ENCODE data around the gene C19orf73.
A peak's percentile ranks its signal among the peaks of the same experiment; 100 is the strongest.

C19orf73 gene

DNA sequence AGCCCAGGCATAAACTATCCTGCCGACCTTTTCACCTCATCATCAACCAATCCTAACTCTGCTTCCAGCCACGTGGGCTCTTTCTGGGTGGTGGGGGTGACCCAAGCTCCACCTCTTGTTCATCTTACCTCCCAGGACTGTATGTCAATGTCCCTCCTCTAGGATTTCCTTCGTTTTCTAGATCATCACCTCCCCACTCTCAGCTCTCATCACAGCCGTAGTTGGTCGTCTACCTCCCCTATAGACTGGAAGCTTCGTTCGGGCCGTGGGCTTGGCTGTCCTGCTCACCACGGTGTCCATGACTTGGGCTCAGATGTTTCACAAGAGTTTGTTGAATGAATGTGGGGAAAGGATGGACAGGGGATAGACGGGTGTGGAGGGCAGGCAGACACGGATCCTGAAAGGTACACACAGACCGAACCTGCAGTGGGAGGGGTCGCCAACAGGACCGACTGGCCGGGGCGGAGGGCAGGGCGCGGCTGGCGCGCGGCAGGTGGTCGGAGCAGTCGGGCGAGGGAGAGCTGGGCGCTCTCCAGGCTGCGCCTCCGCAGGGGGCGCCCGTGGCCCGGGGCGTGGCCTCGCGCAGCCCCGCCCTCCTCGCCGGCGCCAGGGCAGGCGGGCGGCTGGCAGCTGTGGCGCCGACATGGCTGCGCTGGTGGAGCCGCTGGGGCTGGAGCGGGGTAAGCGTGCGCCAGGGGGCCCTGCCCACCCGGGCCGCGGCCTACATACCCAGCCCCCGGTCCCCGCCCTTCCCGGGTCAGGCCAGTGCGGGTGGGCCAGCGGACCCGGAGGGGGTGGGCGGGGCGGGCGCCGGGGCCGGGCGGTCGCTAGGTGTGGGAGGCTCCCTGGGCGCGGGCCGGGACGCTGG is 4.9 kb downstream of the C19orf73 start, which contains the start of gene LIN7B:
TSS of gene LIN7B (plus strand) at position 609 of the 868 bp plus-strand sequence. CDS start at position 644, 35 bp downstream.
- TF ChIP-seq, protein P1, sequence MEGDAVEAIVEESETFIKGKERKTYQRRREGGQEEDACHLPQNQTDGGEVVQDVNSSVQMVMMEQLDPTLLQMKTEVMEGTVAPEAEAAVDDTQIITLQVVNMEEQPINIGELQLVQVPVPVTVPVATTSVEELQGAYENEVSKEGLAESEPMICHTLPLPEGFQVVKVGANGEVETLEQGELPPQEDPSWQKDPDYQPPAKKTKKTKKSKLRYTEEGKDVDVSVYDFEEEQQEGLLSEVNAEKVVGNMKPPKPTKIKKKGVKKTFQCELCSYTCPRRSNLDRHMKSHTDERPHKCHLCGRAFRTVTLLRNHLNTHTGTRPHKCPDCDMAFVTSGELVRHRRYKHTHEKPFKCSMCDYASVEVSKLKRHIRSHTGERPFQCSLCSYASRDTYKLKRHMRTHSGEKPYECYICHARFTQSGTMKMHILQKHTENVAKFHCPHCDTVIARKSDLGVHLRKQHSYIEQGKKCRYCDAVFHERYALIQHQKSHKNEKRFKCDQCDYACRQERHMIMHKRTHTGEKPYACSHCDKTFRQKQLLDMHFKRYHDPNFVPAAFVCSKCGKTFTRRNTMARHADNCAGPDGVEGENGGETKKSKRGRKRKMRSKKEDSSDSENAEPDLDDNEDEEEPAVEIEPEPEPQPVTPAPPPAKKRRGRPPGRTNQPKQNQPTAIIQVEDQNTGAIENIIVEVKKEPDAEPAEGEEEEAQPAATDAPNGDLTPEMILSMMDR (IDR thresholded peaks at IDR 0.05; ENCODE audit: borderline replicate concordance, control extremely low read depth, extremely low read depth, insufficient read depth, missing control alignments) = peak; percentile 68
- in situ Hi-C loops (cut with MboI; ENCODE audit: low sequenced_read_pairs, unreplicated experiment) = no loop called here
- DNase-seq (ENCODE audit: low spot score) = peak; percentile 96

- TF ChIP-seq, protein P1 (IDR thresholded peaks at IDR 0.05; ENCODE audit: borderline replicate concordance, control extremely low read depth, extremely low read depth, insufficient read depth, missing control alignments) = no peak
- in situ Hi-C loops (cut with MboI; ENCODE audit: low sequenced_read_pairs, unreplicated experiment) = no loop called here
- DNase-seq (ENCODE audit: low spot score) = no peak
Observed at GRCh38 chr19:49111218-49111998, 7.5 kb downstream of the C19orf73 start.

- in situ Hi-C loops (cut with MboI; ENCODE audit: low sequenced_read_pairs, unreplicated experiment) = no loop called here
- DNase-seq (ENCODE audit: low spot score) = no peak
- TF ChIP-seq, protein P1 (IDR thresholded peaks at IDR 0.05; ENCODE audit: borderline replicate concordance, control extremely low read depth, extremely low read depth, insufficient read depth, missing control alignments) = no peak
Observed at GRCh38 chr19:49110567-49110966, 8.4 kb downstream of the C19orf73 start.

DNA sequence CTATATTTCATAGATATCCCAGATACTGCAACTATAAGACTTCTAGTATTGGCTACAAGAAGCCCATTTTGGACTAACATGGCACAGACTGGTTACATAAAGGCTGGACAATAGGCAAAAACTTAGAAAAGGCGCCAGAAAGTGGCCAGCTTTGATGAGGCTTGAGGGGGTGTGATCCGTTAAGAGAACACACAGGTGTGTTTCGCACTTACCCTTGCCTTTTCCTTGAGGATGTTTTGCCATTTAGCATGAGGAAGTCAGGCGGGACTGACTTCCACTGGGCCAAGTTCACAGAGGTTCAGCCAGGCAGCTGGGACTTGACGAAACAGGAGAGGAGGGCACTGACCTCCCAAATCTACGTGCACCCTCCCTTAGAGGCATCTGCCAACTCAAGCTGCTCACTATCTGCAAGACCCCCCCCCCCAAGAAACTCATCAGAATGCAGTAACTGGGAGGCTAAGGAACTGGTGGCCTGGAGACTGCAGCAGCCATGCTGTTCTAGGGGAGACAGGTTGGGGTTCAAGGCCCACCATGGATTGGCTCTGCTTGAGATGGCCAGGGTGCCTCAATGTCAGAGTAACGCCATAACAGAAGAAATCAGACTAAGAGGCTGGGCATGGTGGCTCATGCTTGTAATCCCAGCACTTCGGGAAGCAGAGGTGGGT is 9.2 kb downstream of the C19orf73 start:
- in situ Hi-C loops (cut with MboI; ENCODE audit: low sequenced_read_pairs, unreplicated experiment) = no loop called here
- TF ChIP-seq, protein P1 (IDR thresholded peaks at IDR 0.05; ENCODE audit: borderline replicate concordance, control extremely low read depth, extremely low read depth, insufficient read depth, missing control alignments) = no peak
- DNase-seq (ENCODE audit: low spot score) = no peak

GRCh38 chr19:49109051-49109450 is 9.9 kb downstream of the C19orf73 start:
- in situ Hi-C loops (cut with MboI; ENCODE audit: low sequenced_read_pairs, unreplicated experiment) = no loop called here
- TF ChIP-seq, protein P1 (IDR thresholded peaks at IDR 0.05; ENCODE audit: borderline replicate concordance, control extremely low read depth, extremely low read depth, insufficient read depth, missing control alignments) = no peak
- no peak for DNase-seq (ENCODE audit: low spot score)
